Panc1 (cell line): ENCODE results near the gene GAL3ST2. TPM values are rescaled to one million over a fixed set of nuclear protein-coding genes. Genes with fewer than 3 reads are reported as not detected.

Experiments
- ATAC-seq: fragments of 200-7000 bp; cut with Tn5 transposase; 2 replicates; pipeline ENCODE4 v1.9.1; 2020; ENCODE audit warnings: mild to moderate bottlenecking, moderate library complexity
- BruUV-seq: library from RNA; stranded (reverse); fragments of 400-500 nt; replicated peaks from 2 replicates; lab custom pipeline; 2021; lab: Mats Ljungman, UMichigan
- CTCF ChIA-PET: fragments of 300-600 bp; sonication (Branson Sonifier 250); formaldehyde crosslinking; loops from one replicate; lab custom pipeline; 2022; ENCODE audit warnings: antibody characterized with exemption; lab: Charles Lee
- POLR2A ChIA-PET: fragments of 300-600 bp; sonication (Branson Sonifier 250); formaldehyde crosslinking; loops from one replicate; lab custom pipeline; 2022; ENCODE audit warnings: antibody characterized with exemption; lab: Charles Lee
- DNase-seq: peaks from one replicate; pipeline ENCODE4 v3.0.0-alpha.2; 2010; ENCODE audit warnings: low read depth, low spot score
- H3K27ac ChIP-seq: 2 replicates; pipeline ENCODE4 v1.5.1; 2011; ENCODE audit warnings: mild to moderate bottlenecking, low read length, inconsistent platforms
- H3K27me3 ChIP-seq: fragments of 200-500 bp; sonication (Bioruptor generic); 2 replicates; pipeline ENCODE4 v1.6.0; 2014; ENCODE audit warnings: low read length, inconsistent platforms; ENCODE audit not compliant: control insufficient read depth, insufficient read depth
- H3K36me3 ChIP-seq: fragments of 200-500 bp; sonication (Bioruptor generic); 2 replicates; pipeline ENCODE4 v1.5.1; 2014; ENCODE audit warnings: inconsistent platforms, mild to moderate bottlenecking, low read length, moderate library complexity; ENCODE audit not compliant: control insufficient read depth, insufficient read depth
- H3K4me1 ChIP-seq: 2 replicates; pipeline ENCODE4 v1.5.1; 2011; ENCODE audit warnings: inconsistent platforms, mild to moderate bottlenecking, low read length, moderate library complexity; ENCODE audit not compliant: control insufficient read depth, insufficient read depth
- H3K4me3 ChIP-seq, 2 experiments: 2 replicates each; pipeline ENCODE4 v1.5.1; 2011 to 2012; ENCODE audit warnings: low read depth in 2 of 2, low read length in 2 of 2, mild to moderate bottlenecking in 2 of 2, inconsistent platforms in 1 of 2, moderate library complexity in 1 of 2
- H3K9me3 ChIP-seq: fragments of 200-500 bp; sonication (Bioruptor generic); 2 replicates; pipeline ENCODE4 v1.5.1; 2014; ENCODE audit warnings: low read depth, mild to moderate bottlenecking, inconsistent platforms, low read length, moderate library complexity; ENCODE audit not compliant: control insufficient read depth, insufficient read depth
- POLR2AphosphoS5 ChIP-seq: IDR thresholded peaks from 2 replicates; pipeline ENCODE4 v1.6.1; 2012; ENCODE audit warnings: mild to moderate bottlenecking, low read depth, low read length, moderate library complexity
- SIN3A ChIP-seq: IDR thresholded peaks from 2 replicates; pipeline ENCODE4 v1.6.1; 2012; ENCODE audit warnings: low read depth, mild to moderate bottlenecking, low read length, moderate library complexity, borderline replicate concordance; ENCODE audit not compliant: insufficient read depth
- TCF7L2 ChIP-seq: IDR thresholded peaks from 2 replicates; pipeline ENCODE4 v1.6.1; 2011; ENCODE audit warnings: mild to moderate bottlenecking, low read depth, low read length, inconsistent platforms
- in situ Hi-C: cut with HindIII; loops from 2 replicates; pipeline ENCODE4 v1.10.0; 2016; ENCODE audit warnings: low sequenced_read_pairs, low pct_unique_long_range_greater_than_20kb
- intact Hi-C: fragments of 100-400 bp; cut with micrococcal nuclease; formaldehyde crosslinking; loops from one replicate; pipeline ENCODE4 v1.10.0; 2022; ENCODE audit not compliant: unreplicated experiment
- total RNA-seq: library from RNA; stranded (reverse); gene quantifications from one replicate; pipeline ENCODE4 v1.2.1, GENCODE V29; 2021; ENCODE audit not compliant: unreplicated experiment
- TF ChIP-seq, protein P1 (sequence below), 2 experiments: IDR thresholded peaks; 2 replicates each; pipeline ENCODE4 v1.6.1; 2011 to 2012; ENCODE audit warnings: low read depth in 2 of 2, control low read depth in 1 of 2, low read length in 1 of 2, mild to moderate bottlenecking in 1 of 2, moderate library complexity in 1 of 2; ENCODE audit not compliant: insufficient read depth in 1 of 2
- TF ChIP-seq, protein P2 (sequence below): fragments of 450-650 bp; IDR thresholded peaks from 2 replicates; pipeline ENCODE4 v1.5.1; 2017; ENCODE audit warnings: mild to moderate bottlenecking

GAL3ST2 gene
- total RNA-seq, 1 experiment from 2014 or later, result 1.6 TPM

- no TSS peak for BruUV-seq
- ChIA-PET CTCF (interaction anchor here (0.6 kb wide), 1 partner anchor 58 kb away, joined by 4 read pairs; no protein-coding TSS in a partner anchor), POLR2A (no interaction called here)
- intact Hi-C loops (no loop called here), in situ Hi-C loops (no loop called here)
- ATAC-seq (no peak), DNase-seq (no peak)
- no peaks in the 10 kb centered on the region for H3K36me3 ChIP-seq
- no peaks in the 10 kb centered on the region for H3K27me3 ChIP-seq
- peak overlapping the region; percentile 25 to 37; a peak in 3 of 4 replicates for H3K4me3 ChIP-seq
- H3K4me1 ChIP-seq, result peaks cover 21% of the 10 kb centered on the region
- no peaks in the 10 kb centered on the region for H3K9me3 ChIP-seq
- peak overlapping the region; percentile 88 for H3K27ac ChIP-seq
- TF ChIP-seq POLR2AphosphoS5, result no peak
- no peak for TF ChIP-seq SIN3A
- TF ChIP-seq, protein P1, sequence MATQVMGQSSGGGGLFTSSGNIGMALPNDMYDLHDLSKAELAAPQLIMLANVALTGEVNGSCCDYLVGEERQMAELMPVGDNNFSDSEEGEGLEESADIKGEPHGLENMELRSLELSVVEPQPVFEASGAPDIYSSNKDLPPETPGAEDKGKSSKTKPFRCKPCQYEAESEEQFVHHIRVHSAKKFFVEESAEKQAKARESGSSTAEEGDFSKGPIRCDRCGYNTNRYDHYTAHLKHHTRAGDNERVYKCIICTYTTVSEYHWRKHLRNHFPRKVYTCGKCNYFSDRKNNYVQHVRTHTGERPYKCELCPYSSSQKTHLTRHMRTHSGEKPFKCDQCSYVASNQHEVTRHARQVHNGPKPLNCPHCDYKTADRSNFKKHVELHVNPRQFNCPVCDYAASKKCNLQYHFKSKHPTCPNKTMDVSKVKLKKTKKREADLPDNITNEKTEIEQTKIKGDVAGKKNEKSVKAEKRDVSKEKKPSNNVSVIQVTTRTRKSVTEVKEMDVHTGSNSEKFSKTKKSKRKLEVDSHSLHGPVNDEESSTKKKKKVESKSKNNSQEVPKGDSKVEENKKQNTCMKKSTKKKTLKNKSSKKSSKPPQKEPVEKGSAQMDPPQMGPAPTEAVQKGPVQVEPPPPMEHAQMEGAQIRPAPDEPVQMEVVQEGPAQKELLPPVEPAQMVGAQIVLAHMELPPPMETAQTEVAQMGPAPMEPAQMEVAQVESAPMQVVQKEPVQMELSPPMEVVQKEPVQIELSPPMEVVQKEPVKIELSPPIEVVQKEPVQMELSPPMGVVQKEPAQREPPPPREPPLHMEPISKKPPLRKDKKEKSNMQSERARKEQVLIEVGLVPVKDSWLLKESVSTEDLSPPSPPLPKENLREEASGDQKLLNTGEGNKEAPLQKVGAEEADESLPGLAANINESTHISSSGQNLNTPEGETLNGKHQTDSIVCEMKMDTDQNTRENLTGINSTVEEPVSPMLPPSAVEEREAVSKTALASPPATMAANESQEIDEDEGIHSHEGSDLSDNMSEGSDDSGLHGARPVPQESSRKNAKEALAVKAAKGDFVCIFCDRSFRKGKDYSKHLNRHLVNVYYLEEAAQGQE (IDR thresholded peaks at IDR 0.05; ENCODE audit: insufficient read depth in 1 of 2, low read depth in 2 of 2, low read length in 1 of 2), result no peak
- TF ChIP-seq, protein P2, sequence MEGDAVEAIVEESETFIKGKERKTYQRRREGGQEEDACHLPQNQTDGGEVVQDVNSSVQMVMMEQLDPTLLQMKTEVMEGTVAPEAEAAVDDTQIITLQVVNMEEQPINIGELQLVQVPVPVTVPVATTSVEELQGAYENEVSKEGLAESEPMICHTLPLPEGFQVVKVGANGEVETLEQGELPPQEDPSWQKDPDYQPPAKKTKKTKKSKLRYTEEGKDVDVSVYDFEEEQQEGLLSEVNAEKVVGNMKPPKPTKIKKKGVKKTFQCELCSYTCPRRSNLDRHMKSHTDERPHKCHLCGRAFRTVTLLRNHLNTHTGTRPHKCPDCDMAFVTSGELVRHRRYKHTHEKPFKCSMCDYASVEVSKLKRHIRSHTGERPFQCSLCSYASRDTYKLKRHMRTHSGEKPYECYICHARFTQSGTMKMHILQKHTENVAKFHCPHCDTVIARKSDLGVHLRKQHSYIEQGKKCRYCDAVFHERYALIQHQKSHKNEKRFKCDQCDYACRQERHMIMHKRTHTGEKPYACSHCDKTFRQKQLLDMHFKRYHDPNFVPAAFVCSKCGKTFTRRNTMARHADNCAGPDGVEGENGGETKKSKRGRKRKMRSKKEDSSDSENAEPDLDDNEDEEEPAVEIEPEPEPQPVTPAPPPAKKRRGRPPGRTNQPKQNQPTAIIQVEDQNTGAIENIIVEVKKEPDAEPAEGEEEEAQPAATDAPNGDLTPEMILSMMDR, result no peak
- TF ChIP-seq TCF7L2, result no peak
These were observed 31.6 kb downstream of the GAL3ST2 start for GRCh38 chr2:241808051-241808720.

DNA sequence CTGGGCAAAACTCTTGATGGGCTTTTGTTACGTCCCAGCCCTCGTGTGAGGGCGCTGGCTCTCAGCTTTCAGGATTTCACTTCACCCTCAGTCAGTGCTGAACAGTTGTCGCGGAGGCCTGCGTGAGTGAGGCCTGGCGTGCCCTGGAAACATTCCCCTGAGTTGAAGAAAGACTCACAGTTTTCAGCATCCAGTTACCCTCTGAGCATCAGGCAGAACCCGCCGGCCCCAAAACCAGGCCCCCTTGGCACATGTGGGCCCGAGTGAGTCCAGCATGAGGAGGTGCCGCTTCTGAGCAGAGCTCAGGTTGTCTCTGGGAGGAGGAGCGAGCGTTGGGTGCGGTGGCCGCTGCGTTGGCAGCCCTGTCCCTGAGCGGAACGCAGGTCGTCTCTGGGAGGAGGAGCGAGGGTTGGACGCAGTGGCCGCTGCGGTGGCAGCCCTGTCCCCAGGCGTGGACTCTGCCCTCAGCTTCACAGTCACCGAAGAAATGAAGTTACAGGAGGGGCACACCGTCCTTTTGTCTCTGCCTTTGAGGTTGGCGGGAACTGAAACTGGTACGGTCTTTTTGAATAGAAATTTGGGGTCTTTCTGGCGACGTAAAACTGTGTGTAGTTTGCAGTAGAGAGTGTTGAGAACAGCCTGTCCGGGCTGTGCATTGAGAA, 32.2 kb downstream of the GAL3ST2 start, which contains the start of gene NEU4:
TSS of gene NEU4 (plus strand) at position 473 of the 662 bp plus-strand sequence. CDS start 5,292 bp downstream, outside the sequence.
- H3K9me3 ChIP-seq, result no peaks in the 10 kb centered on the region
- no peak for DNase-seq
- no TSS peak for BruUV-seq
- intact Hi-C loops, result no loop called here
- H3K27ac ChIP-seq, result peak within 1 kb of the TSS; percentile 88
- ChIA-PET POLR2A (no interaction called here), CTCF (interaction anchor here (0.6 kb wide), 1 partner anchor 57 kb away, joined by 4 read pairs; no protein-coding TSS in a partner anchor)
- TF ChIP-seq, protein P1 (IDR thresholded peaks at IDR 0.05; ENCODE audit: insufficient read depth in 1 of 2, low read depth in 2 of 2, low read length in 1 of 2), result no peak
- no peak for TF ChIP-seq SIN3A
- no peak for TF ChIP-seq TCF7L2
- no peak for TF ChIP-seq POLR2AphosphoS5
- TF ChIP-seq, protein P2, result no peak
- no peaks in the 10 kb centered on the region for H3K36me3 ChIP-seq
- peaks cover 21% of the 10 kb centered on the region for H3K4me1 ChIP-seq
- H3K27me3 ChIP-seq, result no peaks in the 10 kb centered on the region
- in situ Hi-C loops, result no loop called here
- peak within 1 kb of the TSS; percentile 25 to 37 for H3K4me3 ChIP-seq
- peak; percentile 37 for ATAC-seq
